Right atrium auricular region (tissue), 2 donors: ENCODE results near the gene MESP1. TPM values are rescaled to one million over a fixed set of nuclear protein-coding genes. Genes with fewer than 3 reads are reported as not detected.
"Not testable (repeated sequence)": the region's sequence is repeated elsewhere in the genome, so short reads cannot be mapped to it uniquely, and the experiment has no call there.

Source experiments
- DNase-seq: peaks from one replicate; pipeline ENCODE4 v3.0.0-alpha.2; 2019; ENCODE audit warnings: low spot score
- H3K27ac ChIP-seq, 2 donors: fragments of 200-600 bp; sonication (generic); 1 replicate in 1 of 2; 2 replicates in 1 of 2; pipeline ENCODE4 v1.5.1; 2016 to 2019
- H3K27me3 ChIP-seq, 2 donors: fragments of 200-600 bp; sonication (generic); one replicate each; pipeline versions ENCODE4 v1.5.1 to v1.6.0; 2017 to 2019
- H3K36me3 ChIP-seq: fragments of 200-600 bp; sonication (generic); one replicate; pipeline ENCODE4 v1.5.1; 2016
- H3K4me1 ChIP-seq, 2 donors: fragments of 200-600 bp; sonication (generic); one replicate each; pipeline versions ENCODE4 v1.5.1 to v1.6.0; 2017 to 2019
- H3K4me3 ChIP-seq, 2 donors: fragments of 200-600 bp; sonication (generic); 1 replicate in 1 of 2; 2 replicates in 1 of 2; pipeline ENCODE4 v1.5.1; 2017 to 2019; ENCODE audit warnings: mild to moderate bottlenecking in 1 of 2, moderate library complexity in 1 of 2
- H3K9me3 ChIP-seq, 2 donors: fragments of 200-600 bp; sonication (generic); one replicate each; pipeline ENCODE4 v1.5.1; 2019
- total RNA-seq, 2 donors: library from RNA; depleted of rRNA; stranded (reverse); fragments of >200 nt; gene quantifications; one replicate each; pipeline ENCODE4 v1.1.0, GENCODE V29; 2016
- TF ChIP-seq, protein P1 (sequence below), 2 donors: fragments of 200-600 bp; sonication (generic); IDR thresholded peaks; one replicate each; pipeline ENCODE4 v1.5.1; 2019; ENCODE audit warnings: antibody characterized with exemption in 2 of 2

MESP1 gene
- total RNA-seq, 2 donors from 2014 or later, result 2.3 to 2.4 TPM

DNA sequence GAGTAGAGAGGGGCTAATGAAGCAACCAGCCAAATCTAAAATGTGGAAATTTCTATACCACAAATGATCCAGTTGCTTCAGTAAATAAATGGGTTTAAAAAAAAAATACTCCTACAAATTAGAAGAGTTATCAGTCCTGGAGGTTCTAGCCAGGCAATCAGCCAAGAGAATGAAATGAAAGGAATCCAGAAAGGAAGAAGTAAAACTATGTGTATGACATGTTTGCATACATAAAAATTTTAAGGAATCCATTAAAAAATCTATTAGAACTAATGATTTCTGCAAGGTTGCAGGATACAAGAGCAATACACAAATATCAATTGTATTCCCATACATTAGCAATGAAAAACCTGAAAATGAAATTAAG lies 34.7 kb upstream of the MESP1 start:
- Histone ChIP-seq H3K4me1 (no peaks in the 10 kb centered on the region), H3K4me3 (no peak overlapping the region), H3K36me3 (no peaks in the 10 kb centered on the region), H3K9me3 (peaks cover 0 to 10% of the 10 kb centered on the region in 2 donors), H3K27me3 (no peaks in the 10 kb centered on the region), H3K27ac (no peak overlapping the region)
- no peak for DNase-seq
- TF ChIP-seq, protein P1, sequence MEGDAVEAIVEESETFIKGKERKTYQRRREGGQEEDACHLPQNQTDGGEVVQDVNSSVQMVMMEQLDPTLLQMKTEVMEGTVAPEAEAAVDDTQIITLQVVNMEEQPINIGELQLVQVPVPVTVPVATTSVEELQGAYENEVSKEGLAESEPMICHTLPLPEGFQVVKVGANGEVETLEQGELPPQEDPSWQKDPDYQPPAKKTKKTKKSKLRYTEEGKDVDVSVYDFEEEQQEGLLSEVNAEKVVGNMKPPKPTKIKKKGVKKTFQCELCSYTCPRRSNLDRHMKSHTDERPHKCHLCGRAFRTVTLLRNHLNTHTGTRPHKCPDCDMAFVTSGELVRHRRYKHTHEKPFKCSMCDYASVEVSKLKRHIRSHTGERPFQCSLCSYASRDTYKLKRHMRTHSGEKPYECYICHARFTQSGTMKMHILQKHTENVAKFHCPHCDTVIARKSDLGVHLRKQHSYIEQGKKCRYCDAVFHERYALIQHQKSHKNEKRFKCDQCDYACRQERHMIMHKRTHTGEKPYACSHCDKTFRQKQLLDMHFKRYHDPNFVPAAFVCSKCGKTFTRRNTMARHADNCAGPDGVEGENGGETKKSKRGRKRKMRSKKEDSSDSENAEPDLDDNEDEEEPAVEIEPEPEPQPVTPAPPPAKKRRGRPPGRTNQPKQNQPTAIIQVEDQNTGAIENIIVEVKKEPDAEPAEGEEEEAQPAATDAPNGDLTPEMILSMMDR (IDR thresholded peaks at IDR 0.05), result no peak

DNA sequence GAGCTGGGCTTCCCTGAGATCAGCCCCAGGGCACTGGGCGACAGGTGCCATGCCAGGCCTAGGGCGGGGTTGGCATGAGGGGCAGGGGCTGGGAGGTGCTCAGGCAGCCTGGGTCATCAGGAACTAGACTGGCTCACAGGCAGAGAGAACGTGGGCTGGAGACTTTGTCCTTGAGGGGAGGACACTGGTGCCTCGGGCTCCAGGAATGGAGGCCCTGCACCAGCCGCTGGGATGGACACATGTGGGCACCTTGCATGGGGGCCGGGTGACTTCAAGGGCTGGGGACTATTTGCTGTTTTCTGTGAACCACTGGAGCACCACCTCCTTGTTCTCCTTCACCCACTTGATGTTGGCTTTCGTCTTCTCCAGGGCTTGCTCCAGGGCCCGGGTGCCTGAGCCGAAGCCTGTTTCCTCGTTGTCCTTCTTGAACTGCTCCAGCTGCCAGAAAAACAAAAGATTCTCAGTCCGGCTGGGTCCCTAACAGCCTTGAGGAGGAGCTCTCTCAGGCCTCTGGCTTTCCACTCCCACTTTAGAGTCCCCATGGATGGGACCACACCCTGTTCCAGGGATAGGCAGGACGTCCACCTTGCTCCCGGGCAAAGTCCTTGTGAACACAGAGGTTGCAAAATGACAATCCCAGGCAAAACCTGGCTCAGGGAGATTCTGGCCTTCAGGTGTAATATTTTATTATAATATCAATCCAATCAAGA lies 34.2 kb upstream of the MESP1 start:
- Histone ChIP-seq H3K27ac (no peak overlapping the region), H3K4me3 (no peak overlapping the region), H3K9me3 (peaks cover 0 to 10% of the 10 kb centered on the region in 2 donors), H3K27me3 (no peaks in the 10 kb centered on the region), H3K4me1 (no peaks in the 10 kb centered on the region), H3K36me3 (no peaks in the 10 kb centered on the region)
- no peak for DNase-seq
- TF ChIP-seq, protein P1 (IDR thresholded peaks at IDR 0.05), result no peak

DNA sequence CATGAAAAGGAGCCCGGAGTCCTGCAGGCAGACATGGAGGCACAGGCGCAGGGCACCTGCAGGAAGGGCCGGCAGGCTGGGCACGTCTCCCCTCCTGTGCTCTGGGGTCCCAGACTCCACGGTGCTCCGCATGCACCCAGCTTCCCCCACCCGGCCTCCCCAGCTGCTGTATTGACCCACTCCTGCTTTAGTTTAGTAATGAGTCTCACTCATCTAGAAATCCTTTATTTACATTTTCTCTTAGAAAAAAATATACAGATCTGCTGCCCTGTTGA lies 33.6 kb upstream of the MESP1 start:
- DNase-seq, result no peak
- H3K27ac ChIP-seq, result no peak overlapping the region
- peaks cover 0 to 10% of the 10 kb centered on the region in 2 donors for H3K9me3 ChIP-seq
- H3K4me3 ChIP-seq, result no peak overlapping the region
- H3K27me3 ChIP-seq, result no peaks in the 10 kb centered on the region
- no peaks in the 10 kb centered on the region for H3K4me1 ChIP-seq
- TF ChIP-seq, protein P1 (IDR thresholded peaks at IDR 0.05), result no peak
- H3K36me3 ChIP-seq, result no peaks in the 10 kb centered on the region

DNA sequence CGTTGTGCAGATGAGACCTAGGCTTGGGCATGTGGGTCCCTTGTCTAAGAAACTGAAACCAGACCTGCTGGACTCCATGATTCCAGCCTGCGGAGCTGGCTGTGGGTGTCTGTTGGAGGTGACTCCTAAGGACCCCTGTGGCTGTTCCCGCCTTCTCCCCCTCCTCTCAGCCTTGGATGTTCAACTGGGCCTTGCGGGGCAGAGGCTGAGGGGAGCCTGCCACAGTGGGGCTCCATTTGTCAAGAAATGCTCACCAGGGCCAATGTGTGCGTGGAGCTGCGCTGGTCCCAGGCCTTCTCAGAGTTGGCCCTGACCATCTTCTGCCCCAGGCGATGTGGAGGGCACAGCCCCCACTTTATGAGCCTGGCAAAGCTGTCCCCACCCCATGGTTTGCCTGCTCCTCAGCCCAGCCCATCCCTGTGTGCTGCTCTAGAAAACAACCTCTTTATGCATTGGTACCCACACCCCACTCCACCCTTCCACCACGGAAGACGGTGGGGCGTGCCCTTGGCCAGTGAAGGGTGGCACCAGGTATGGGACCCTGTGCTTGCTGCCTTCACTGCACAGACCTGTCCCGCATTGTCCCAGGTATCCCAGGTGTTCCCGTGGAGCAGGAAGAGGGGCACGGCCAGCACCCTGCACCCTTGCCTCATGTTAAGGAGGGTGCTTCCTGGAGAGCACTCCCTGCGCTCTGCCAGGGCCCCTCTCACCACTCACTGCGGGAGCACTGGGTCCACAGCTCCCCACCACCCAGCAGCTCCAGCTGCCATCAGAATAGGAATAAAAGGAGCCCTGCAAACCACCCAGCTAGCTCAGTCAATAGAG lies 33.0 kb upstream of the MESP1 start:
- Histone ChIP-seq H3K36me3 (no peaks in the 10 kb centered on the region), H3K4me1 (no peaks in the 10 kb centered on the region), H3K27me3 (no peaks in the 10 kb centered on the region), H3K9me3 (peaks cover 0 to 10% of the 10 kb centered on the region in 2 donors), H3K4me3 (no peak overlapping the region), H3K27ac (no peak overlapping the region)
- TF ChIP-seq, protein P1 (IDR thresholded peaks at IDR 0.05), result no peak
- DNase-seq, result no peak

DNA sequence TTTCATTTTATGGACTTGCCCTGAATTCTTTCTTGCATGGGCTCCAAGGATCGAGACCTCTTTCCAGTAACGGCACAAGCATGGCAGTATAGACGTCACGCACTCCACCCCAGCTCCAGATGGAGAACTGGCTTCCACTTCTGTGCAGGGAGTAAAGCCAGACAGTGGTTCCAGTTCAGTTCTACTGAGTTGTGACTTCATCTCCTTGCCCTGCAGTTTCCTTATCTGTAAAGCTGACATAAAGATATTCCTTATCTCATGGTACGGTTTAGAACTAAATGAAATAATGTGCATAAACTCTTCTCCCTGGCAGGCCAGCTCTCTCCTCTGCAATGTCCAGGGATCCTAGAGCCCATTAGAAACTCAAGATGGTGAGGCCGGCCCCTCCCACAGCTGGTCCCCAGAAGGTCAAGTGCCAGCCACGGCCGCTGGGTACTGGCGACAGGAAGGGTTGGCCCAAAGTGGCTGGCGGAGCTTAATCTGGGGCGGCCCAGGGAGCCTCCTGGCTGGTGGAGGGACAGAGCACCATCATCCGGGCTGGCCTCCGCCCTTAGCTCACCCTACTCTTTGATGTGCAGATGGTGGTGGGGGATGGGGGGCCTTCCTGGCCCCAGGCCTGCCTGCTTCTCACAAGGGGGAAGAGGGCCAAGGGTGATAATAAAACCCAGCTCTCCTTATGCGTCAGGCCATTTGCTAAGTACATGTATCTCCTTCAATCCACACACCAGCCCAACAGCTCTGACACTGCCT lies 32.2 kb upstream of the MESP1 start:
- Histone ChIP-seq H3K9me3 (peaks cover 0 to 10% of the 10 kb centered on the region in 2 donors), H3K4me1 (no peaks in the 10 kb centered on the region), H3K27ac (no peak overlapping the region), H3K27me3 (no peaks in the 10 kb centered on the region), H3K36me3 (no peaks in the 10 kb centered on the region), H3K4me3 (no peak overlapping the region)
- no peak for DNase-seq
- TF ChIP-seq, protein P1 (IDR thresholded peaks at IDR 0.05), result no peak

DNA sequence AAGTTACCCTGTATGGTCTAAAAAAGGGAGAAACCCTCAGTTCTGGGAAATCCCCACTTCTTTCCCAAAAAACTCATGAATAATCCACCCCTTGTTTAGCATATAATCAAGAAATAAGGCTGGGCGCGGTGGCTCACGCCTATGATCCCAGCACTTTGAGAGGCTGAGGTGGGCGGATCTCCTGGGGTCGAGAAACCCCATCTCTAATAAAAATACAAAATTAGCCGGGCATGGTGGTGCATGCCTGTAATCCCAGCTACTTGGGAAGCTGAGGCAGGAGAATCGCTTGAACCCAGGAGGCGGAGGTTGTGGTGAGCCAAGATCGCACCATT lies 31.5 kb upstream of the MESP1 start:
- not testable (repeated sequence) for H3K27ac ChIP-seq, DNase-seq

More for the DNA sequence above, 31.5 kb upstream of the MESP1 start:
- not testable (repeated sequence) for H3K36me3 ChIP-seq, H3K4me3 ChIP-seq, H3K27me3 ChIP-seq, H3K9me3 ChIP-seq, H3K4me1 ChIP-seq
